ENCODE data around the gene ZNF674. TPM values are rescaled to one million over a fixed set of nuclear protein-coding genes. Genes with fewer than 3 reads are reported as not detected.
A peak's percentile ranks its signal among the peaks of the same experiment; 100 is the strongest.
"Not testable (repeated sequence)": the region's sequence is repeated elsewhere in the genome, so short reads cannot be mapped to it uniquely, and the experiment has no call there.

ZNF674 gene
- total RNA-seq, 2 donors from 2014 or later = 3.7 to 4.3 TPM

DNA sequence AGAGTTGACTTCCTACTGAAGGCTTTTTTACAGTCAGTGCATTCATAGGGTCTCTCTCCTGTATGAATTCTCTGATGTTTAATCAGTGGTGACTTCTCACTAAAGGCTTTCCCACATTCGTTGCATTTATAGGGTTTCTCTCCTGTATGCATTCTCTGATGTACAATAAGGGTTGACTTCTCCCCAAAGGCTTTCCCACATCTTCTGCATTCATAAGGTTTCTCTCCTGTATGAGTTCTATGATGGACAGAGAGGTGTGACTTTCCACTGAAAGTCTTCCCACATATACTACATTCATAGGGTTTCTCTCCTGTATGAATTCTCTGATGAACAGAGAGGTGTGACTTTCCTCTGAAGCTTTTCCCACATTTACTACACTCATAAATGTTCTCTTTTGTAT is 45.2 kb downstream of the ZNF674 start:
- no peak for ATAC-seq (replicated peaks in 1 of 2)
- peaks cover 13 to 14% of the 10 kb centered on the region in 2 donors for H3K9me3 Mint-ChIP-seq
- no peak overlapping the region for H3K27ac Mint-ChIP-seq
- no peaks in the 10 kb centered on the region for H3K27me3 Mint-ChIP-seq (ENCODE audit: low read depth)
- H3K4me1 Mint-ChIP-seq (ENCODE audit: low read depth) = no peaks in the 10 kb centered on the region
- no peak for DNase-seq
- H3K36me3 Mint-ChIP-seq (ENCODE audit: insufficient read depth in 2 of 2) = peaks cover 23 to 39% of the 10 kb centered on the region in 2 donors
- no peak overlapping the region for H3K4me3 Mint-ChIP-seq

DNA sequence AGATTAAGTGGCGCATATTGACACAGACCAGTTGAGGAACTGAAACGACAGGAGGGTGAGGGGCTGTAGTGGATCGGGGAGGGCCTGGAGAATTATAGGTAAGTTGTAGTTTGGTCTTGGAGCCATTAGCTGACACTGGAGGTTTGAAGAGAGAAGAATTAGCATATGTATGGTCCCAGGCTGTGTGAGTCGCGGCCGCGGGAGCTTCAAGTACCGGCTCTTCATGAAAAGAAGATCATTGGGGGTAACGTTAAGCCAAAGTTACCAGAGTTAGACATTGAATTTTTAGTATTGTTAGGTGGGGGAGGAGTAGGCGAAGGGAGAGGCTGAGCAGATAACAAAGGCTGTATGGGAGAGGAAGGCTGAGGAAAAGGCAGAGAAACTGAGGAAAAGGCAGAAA is 56.5 kb downstream of the ZNF674 start:
- DNase-seq (no peak), ATAC-seq (replicated peaks in 1 of 2) (no peak)
- Mint-ChIP-seq H3K9me3 (peaks cover 12 to 22% of the 10 kb centered on the region in 2 donors), H3K27me3 (ENCODE audit: low read depth) (peaks cover 9% of the 10 kb centered on the region), H3K27ac (no peak overlapping the region), H3K36me3 (ENCODE audit: insufficient read depth in 2 of 2) (peaks cover 28% of the 10 kb centered on the region in 2 donors), H3K4me3 (no peak overlapping the region), H3K4me1 (ENCODE audit: low read depth) (no peaks in the 10 kb centered on the region)

DNA sequence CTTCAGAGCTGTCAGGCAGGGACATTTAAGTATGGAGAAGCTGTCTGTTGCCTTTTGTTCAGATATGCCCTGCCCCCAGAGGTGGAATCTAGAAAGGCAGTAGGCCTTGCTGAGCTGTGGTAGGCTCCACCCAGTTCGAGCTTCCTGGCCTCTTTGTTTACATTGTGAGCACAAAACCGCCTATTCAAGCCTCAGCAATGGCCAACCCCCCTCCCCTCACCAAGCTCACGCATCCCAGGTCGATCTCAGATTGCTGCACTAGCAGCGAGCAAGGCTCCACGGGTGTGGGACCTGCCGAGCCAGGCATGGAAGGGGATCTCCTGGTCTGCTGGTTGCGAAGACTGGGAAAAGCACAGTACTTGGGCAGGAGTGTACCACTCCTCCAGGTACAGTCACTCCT is 59.3 kb downstream of the ZNF674 start:
- peaks cover 14 to 23% of the 10 kb centered on the region in 2 donors for H3K9me3 Mint-ChIP-seq
- no peak overlapping the region for H3K27ac Mint-ChIP-seq
- H3K4me3 Mint-ChIP-seq = no peak overlapping the region
- DNase-seq (no peak), ATAC-seq (replicated peaks in 1 of 2) (no peak)
- no peaks in the 10 kb centered on the region for H3K4me1 Mint-ChIP-seq (ENCODE audit: low read depth)
- H3K27me3 Mint-ChIP-seq (ENCODE audit: low read depth) = peaks cover 9% of the 10 kb centered on the region
- peaks cover 33 to 40% of the 10 kb centered on the region in 2 donors for H3K36me3 Mint-ChIP-seq (ENCODE audit: insufficient read depth in 2 of 2)

DNA sequence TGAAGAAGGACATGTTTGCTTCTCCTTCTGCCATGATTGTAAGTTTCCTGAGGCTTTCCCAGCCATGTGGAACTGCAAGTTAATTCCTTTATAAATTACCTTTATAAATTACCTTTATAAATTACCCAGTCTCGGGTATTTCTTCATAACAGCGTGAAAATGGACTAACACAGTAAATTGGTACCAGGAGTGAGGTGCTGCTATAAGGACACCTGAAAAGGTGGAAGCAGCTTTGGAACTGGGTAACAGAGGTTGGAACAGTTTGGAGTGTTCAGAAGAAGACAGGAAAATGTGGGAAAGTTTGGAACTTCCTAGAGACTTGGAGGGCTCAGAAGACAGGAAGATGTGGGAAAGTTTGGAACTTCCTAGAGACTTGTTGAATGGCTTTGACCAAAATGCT is 66.6 kb downstream of the ZNF674 start:
- not testable (repeated sequence) for ATAC-seq (replicated peaks in 1 of 2); H3K27ac Mint-ChIP-seq; H3K4me3 Mint-ChIP-seq; H3K27me3 Mint-ChIP-seq (ENCODE audit: low read depth); DNase-seq; H3K4me1 Mint-ChIP-seq (ENCODE audit: low read depth)
- H3K36me3 Mint-ChIP-seq (ENCODE audit: insufficient read depth in 2 of 2) = peaks cover 25 to 29% of the 10 kb centered on the region in 2 donors
- H3K9me3 Mint-ChIP-seq = peaks cover 11 to 20% of the 10 kb centered on the region in 2 donors

- peaks cover 20 to 24% of the 10 kb centered on the region in 2 donors for H3K36me3 Mint-ChIP-seq (ENCODE audit: insufficient read depth in 2 of 2)
- DNase-seq (no peak), ATAC-seq (replicated peaks in 1 of 2) (no peak)
- H3K9me3 Mint-ChIP-seq = peaks cover 5 to 14% of the 10 kb centered on the region in 2 donors
- H3K4me1 Mint-ChIP-seq (ENCODE audit: low read depth) = no peaks in the 10 kb centered on the region
- H3K27me3 Mint-ChIP-seq (ENCODE audit: low read depth) = no peaks in the 10 kb centered on the region
- H3K27ac Mint-ChIP-seq = no peak overlapping the region
- H3K4me3 Mint-ChIP-seq = no peak overlapping the region
Measured at GRCh38 chrX:46477435-46477834, 67.8 kb downstream of the ZNF674 start.

GRCh38 chrX:46465203-46465602 is 80.0 kb downstream of the ZNF674 start:
- Mint-ChIP-seq H3K27me3 (ENCODE audit: low read depth) (no peaks in the 10 kb centered on the region), H3K36me3 (ENCODE audit: insufficient read depth in 2 of 2) (peaks cover 6 to 32% of the 10 kb centered on the region in 2 donors), H3K4me1 (ENCODE audit: low read depth) (peaks cover 15% of the 10 kb centered on the region), H3K9me3 (no peaks in the 10 kb centered on the region), H3K4me3 (no peak overlapping the region), H3K27ac (no peak overlapping the region)
- no peak for DNase-seq
- ATAC-seq (replicated peaks in 1 of 2) = no peak

DNA sequence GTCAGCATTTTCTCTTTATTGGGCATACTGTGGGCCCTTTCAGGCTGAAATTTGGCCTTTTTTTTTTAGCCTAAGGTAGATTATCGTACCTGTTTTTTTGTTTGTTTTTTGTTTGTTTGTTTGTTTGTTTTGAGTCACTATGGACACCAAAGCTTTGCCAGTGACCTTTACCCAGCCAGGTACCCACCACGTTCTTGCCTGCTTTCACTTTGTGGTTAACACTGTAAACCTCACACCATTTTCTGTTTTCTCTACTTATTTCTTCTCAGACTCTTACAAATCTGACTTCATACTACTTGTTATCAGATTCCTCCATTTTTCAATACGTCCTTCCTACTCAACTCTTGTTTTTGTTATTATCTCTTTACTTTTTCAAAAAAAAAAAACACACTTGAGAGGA is 81.5 kb downstream of the ZNF674 start:
- Mint-ChIP-seq H3K27ac (no peak overlapping the region), H3K27me3 (ENCODE audit: low read depth) (no peaks in the 10 kb centered on the region), H3K9me3 (no peaks in the 10 kb centered on the region), H3K4me3 (no peak overlapping the region), H3K4me1 (ENCODE audit: low read depth) (peaks cover 15% of the 10 kb centered on the region), H3K36me3 (ENCODE audit: insufficient read depth in 2 of 2) (peaks cover 3 to 19% of the 10 kb centered on the region in 2 donors)
- DNase-seq (no peak), ATAC-seq (replicated peaks in 1 of 2) (no peak)

GRCh38 chrX:46461660-46462191 is 83.5 kb downstream of the ZNF674 start:
- peak overlapping the region; percentile 35 for H3K27ac Mint-ChIP-seq
- peaks cover under 1 to 15% of the 10 kb centered on the region in 2 donors for H3K36me3 Mint-ChIP-seq (ENCODE audit: insufficient read depth in 2 of 2)
- H3K4me1 Mint-ChIP-seq (ENCODE audit: low read depth) = peaks cover 15% of the 10 kb centered on the region
- H3K9me3 Mint-ChIP-seq = no peaks in the 10 kb centered on the region
- no peaks in the 10 kb centered on the region for H3K27me3 Mint-ChIP-seq (ENCODE audit: low read depth)
- ATAC-seq (replicated peaks in 1 of 2) (peak in 1 of 2 donors; percentile 43), DNase-seq (no peak)
- no peak overlapping the region for H3K4me3 Mint-ChIP-seq

DNA sequence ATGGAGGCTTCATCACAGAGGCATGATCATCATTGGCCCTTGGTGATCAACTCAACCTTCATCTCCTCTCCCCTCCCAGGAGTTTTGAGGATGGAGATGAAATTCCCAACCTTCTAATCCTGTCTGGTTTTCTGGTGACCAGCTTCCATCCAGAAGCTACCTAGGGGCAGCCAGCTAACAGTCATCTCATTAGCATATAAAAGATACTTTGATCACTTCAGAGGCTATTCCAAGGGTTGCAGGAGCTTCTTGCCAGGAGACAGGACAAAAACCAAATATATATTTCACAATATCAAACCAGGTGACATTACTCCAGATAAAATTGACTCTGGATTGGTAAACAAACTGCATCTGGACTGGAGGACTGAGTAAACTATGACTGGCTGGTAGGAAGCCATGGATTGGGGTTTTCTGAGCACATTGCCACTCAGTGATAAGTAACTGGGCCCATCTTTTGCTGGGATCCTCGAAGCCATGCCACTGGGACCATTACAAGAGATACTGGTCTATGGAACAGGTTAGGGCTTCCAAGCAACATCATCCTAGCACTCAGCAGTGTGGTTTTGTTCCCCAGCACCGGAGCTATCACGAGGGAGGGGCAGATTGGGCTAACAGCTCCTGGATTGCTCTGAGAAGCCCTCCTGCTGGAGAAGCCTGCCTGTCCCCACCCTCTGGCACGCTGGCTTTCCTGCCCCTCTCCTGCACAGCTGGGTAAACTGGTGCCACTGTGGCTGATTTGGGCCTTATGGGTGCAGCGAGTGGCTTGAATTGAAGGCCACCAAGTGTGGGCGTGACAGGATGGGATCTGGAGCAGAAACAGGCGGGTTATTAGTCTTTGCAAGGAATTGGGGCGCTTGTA is 84.2 kb downstream of the ZNF674 start:
- Mint-ChIP-seq H3K36me3 (ENCODE audit: insufficient read depth in 2 of 2) (peaks cover 2 to 14% of the 10 kb centered on the region in 2 donors), H3K4me1 (ENCODE audit: low read depth) (peaks cover 15% of the 10 kb centered on the region)
- ATAC-seq (replicated peaks in 1 of 2); H3K4me3 Mint-ChIP-seq; DNase-seq; H3K27me3 Mint-ChIP-seq (ENCODE audit: low read depth); H3K9me3 Mint-ChIP-seq; H3K27ac Mint-ChIP-seq: not testable (repeated sequence)

DNA sequence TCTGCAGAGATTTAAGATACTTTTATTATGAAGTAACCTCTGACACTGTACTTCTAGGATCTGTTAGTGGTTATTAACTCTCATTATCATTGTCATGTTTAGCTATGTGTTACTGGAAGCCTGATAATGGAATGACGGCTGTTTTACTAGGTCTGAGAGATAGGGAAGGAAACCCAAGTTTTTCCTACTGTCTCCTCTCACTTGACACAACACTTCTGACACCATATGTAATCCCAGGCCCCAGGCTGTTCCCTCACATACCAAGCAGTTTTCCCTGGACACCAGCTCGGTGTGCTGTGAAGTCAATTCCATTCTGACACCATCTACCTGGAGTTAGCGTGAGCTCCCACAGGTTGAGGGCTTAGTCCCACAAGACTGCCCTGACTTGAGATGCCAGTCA is 85.6 kb downstream of the ZNF674 start:
- Mint-ChIP-seq H3K27me3 (ENCODE audit: low read depth) (no peaks in the 10 kb centered on the region), H3K9me3 (no peaks in the 10 kb centered on the region), H3K4me3 (no peak overlapping the region), H3K4me1 (ENCODE audit: low read depth) (peaks cover 15% of the 10 kb centered on the region), H3K36me3 (ENCODE audit: insufficient read depth in 2 of 2) (peaks cover 2 to 10% of the 10 kb centered on the region in 2 donors), H3K27ac (no peak overlapping the region)
- ATAC-seq (replicated peaks in 1 of 2) (no peak), DNase-seq (no peak)

GRCh38 chrX:46456125-46456922 is 88.9 kb downstream of the ZNF674 start:
- Mint-ChIP-seq H3K36me3 (ENCODE audit: insufficient read depth in 2 of 2) (peaks cover 4 to 10% of the 10 kb centered on the region in 2 donors), H3K9me3 (no peaks in the 10 kb centered on the region), H3K27me3 (ENCODE audit: low read depth) (no peaks in the 10 kb centered on the region), H3K4me1 (ENCODE audit: low read depth) (peaks cover 2% of the 10 kb centered on the region), H3K27ac (no peak overlapping the region), H3K4me3 (no peak overlapping the region)
- ATAC-seq (replicated peaks in 1 of 2) (no peak), DNase-seq (no peak)

All from activated T-cell treated with anti-CD3 and anti-CD28 coated beads, Interleukin-2, amount 50 U/mL, for 72 hours (primary cell).